Progenitor cell of endocrine pancreas (in vitro differentiated cells): ENCODE measurements around the gene GNB2. TPM values are rescaled to one million over a fixed set of nuclear protein-coding genes. Genes with fewer than 3 reads are reported as not detected.

Source experiments
- DNase-seq: peaks from one replicate; pipeline ENCODE4 v3.0.0; 2021; ENCODE audit warnings: low spot score; ENCODE audit not compliant: unreplicated experiment
- H3K27ac Mint-ChIP-seq: 2 replicates; pipeline ENCODE4 v1.8.0; 2021; ENCODE audit warnings: mild to moderate bottlenecking, moderate library complexity, mixed read lengths
- H3K27me3 Mint-ChIP-seq: 2 replicates; pipeline ENCODE4 v1.8.0; 2021; ENCODE audit warnings: mixed read lengths
- H3K36me3 Mint-ChIP-seq: 2 replicates; pipeline ENCODE4 v1.8.0; 2022; ENCODE audit warnings: mixed read lengths; ENCODE audit not compliant: insufficient read depth
- H3K4me1 Mint-ChIP-seq: 2 replicates; pipeline ENCODE4 v1.8.0; 2021; ENCODE audit warnings: low read depth, mixed read lengths
- H3K4me3 Mint-ChIP-seq: 2 replicates; pipeline ENCODE4 v1.8.0; 2021; ENCODE audit warnings: low read depth, mild to moderate bottlenecking, moderate library complexity, mixed read lengths
- H3K9me3 Mint-ChIP-seq: 2 replicates; pipeline ENCODE4 v1.8.0; 2021; ENCODE audit warnings: low read depth, mixed read lengths
- CTCF ChIP-seq: fragments of 200-600 bp; sonication (generic); IDR thresholded peaks from one replicate; pipeline ENCODE4 v1.5.0; 2021; ENCODE audit warnings: antibody characterized with exemption, mild to moderate bottlenecking; ENCODE audit not compliant: unreplicated experiment
- total RNA-seq: library from RNA; stranded (reverse); gene quantifications from 2 replicates; pipeline ENCODE4 v1.2.1, GENCODE V29; 2021

GNB2 gene
- total RNA-seq, 1 donor from 2014 or later: 167 TPM

- TF ChIP-seq CTCF: peak; percentile 92
- DNase-seq: peak; percentile 79
- H3K36me3 Mint-ChIP-seq: peaks cover 2% of the 10 kb centered on the region
- H3K27me3 Mint-ChIP-seq: peaks cover 5% of the 10 kb centered on the region
- H3K27ac Mint-ChIP-seq: peak overlapping the region; percentile 78
- peaks cover 16% of the 10 kb centered on the region for H3K4me1 Mint-ChIP-seq
- H3K9me3 Mint-ChIP-seq: no peaks in the 10 kb centered on the region
- H3K4me3 Mint-ChIP-seq: peak overlapping the region; percentile 90
Observed at GRCh38 chr7:100691676-100692577, 18.4 kb downstream of the GNB2 start.

- peaks cover 2% of the 10 kb centered on the region for H3K36me3 Mint-ChIP-seq
- peak overlapping the region; percentile 90 for H3K4me3 Mint-ChIP-seq
- TF ChIP-seq CTCF: no peak
- no peak for DNase-seq
- H3K4me1 Mint-ChIP-seq: peaks cover 16% of the 10 kb centered on the region
- no peaks in the 10 kb centered on the region for H3K9me3 Mint-ChIP-seq
- H3K27me3 Mint-ChIP-seq: peaks cover 8% of the 10 kb centered on the region
- H3K27ac Mint-ChIP-seq: peak overlapping the region; percentile 3
Observed at GRCh38 chr7:100692578-100692961, 19.0 kb downstream of the GNB2 start.

GRCh38 chr7:100693312-100694097, 20.0 kb downstream of the GNB2 start:
- TF ChIP-seq CTCF: no peak
- Mint-ChIP-seq H3K27ac (peak overlapping the region; percentile 88), H3K36me3 (peaks cover 2% of the 10 kb centered on the region), H3K4me3 (peak overlapping the region; percentile 90), H3K27me3 (peaks cover 8% of the 10 kb centered on the region), H3K4me1 (peaks cover 16% of the 10 kb centered on the region), H3K9me3 (no peaks in the 10 kb centered on the region)
- DNase-seq: no peak

- Mint-ChIP-seq H3K4me1 (peaks cover 16% of the 10 kb centered on the region), H3K9me3 (no peaks in the 10 kb centered on the region), H3K27ac (peak within 1 kb of the TSS; percentile 91), H3K27me3 (peaks cover 11% of the 10 kb centered on the region), H3K4me3 (peak within 1 kb of the TSS; percentile 90), H3K36me3 (no peaks in the 10 kb centered on the region)
- no peak for TF ChIP-seq CTCF
- no peak for DNase-seq
Observed at GRCh38 chr7:100694098-100694745, 20.7 kb downstream of the GNB2 start, which contains the start of gene GIGYF1. Gene GIGYF1 (minus strand): TSS chr7:100694250. CDS start chr7:100688238, 6,012 bp downstream.

GRCh38 chr7:100696123-100696521, 22.6 kb downstream of the GNB2 start:
- Mint-ChIP-seq H3K27ac (no peak overlapping the region), H3K9me3 (no peaks in the 10 kb centered on the region), H3K4me1 (peaks cover 16% of the 10 kb centered on the region), H3K4me3 (peak overlapping the region; percentile 70), H3K36me3 (no peaks in the 10 kb centered on the region), H3K27me3 (peaks cover 16% of the 10 kb centered on the region)
- no peak for DNase-seq
- no peak for TF ChIP-seq CTCF
